Measurements from ENCODE around the gene LCA5. TPM values are rescaled to one million over a fixed set of nuclear protein-coding genes. Genes with fewer than 3 reads are reported as not detected.

Gene LCA5
- total and polyA plus RNA-seq, 8 donors, result 5.1 to 19.3 (median 14.6) TPM

- Histone ChIP-seq H3K4me1 (peaks cover 13 to 18% of the 10 kb centered on the region in 2 donors), H3K9me3 (no peaks in the 10 kb centered on the region), H3K27me3 (no peaks in the 10 kb centered on the region), H3K4me3 (no peak overlapping the region), H3K27ac (no peak overlapping the region), H3K36me3 (no peaks in the 10 kb centered on the region)
- ATAC-seq (no peak), DNase-seq (peak in 1 of 4 donors; percentile 67)
- intact Hi-C loops (cut with DNase I), result no loop called here
- no peak for TF ChIP-seq CTCF (IDR thresholded peaks at IDR 0.05)
Measured at GRCh38 chr6:79548304-79548703, 11.1 kb upstream of the LCA5 start.

GRCh38 chr6:79546186-79546585 lies 9.0 kb upstream of the LCA5 start:
- intact Hi-C loops (cut with DNase I), result no loop called here
- peak overlapping the region in 1 of 2 donors; percentile 77 for H3K27ac ChIP-seq
- no peaks in the 10 kb centered on the region for H3K9me3 ChIP-seq
- H3K4me3 ChIP-seq, result no peak overlapping the region
- H3K4me1 ChIP-seq, result peaks cover 13 to 18% of the 10 kb centered on the region in 2 donors
- no peak for ATAC-seq
- no peak for TF ChIP-seq CTCF (IDR thresholded peaks at IDR 0.05)
- no peak for DNase-seq
- H3K36me3 ChIP-seq, result no peaks in the 10 kb centered on the region
- no peaks in the 10 kb centered on the region for H3K27me3 ChIP-seq

GRCh38 chr6:79544939-79545450 lies 7.8 kb upstream of the LCA5 start:
- Histone ChIP-seq H3K27me3 (no peaks in the 10 kb centered on the region), H3K27ac (peak overlapping the region; percentile 47 to 77), H3K36me3 (no peaks in the 10 kb centered on the region), H3K9me3 (no peaks in the 10 kb centered on the region), H3K4me3 (no peak overlapping the region), H3K4me1 (peaks cover 13 to 18% of the 10 kb centered on the region in 2 donors)
- intact Hi-C loops (cut with DNase I), result no loop called here
- peak; percentile 95 for ATAC-seq
- TF ChIP-seq CTCF (IDR thresholded peaks at IDR 0.05), result peak; percentile 41 to 60
- peak; percentile 49 to 90 (median 69) for DNase-seq

GRCh38 chr6:79544299-79544927 lies 7.2 kb upstream of the LCA5 start:
- Histone ChIP-seq H3K27ac (peak overlapping the region; percentile 20 to 77), H3K4me1 (peaks cover 13 to 18% of the 10 kb centered on the region in 2 donors), H3K27me3 (no peaks in the 10 kb centered on the region), H3K36me3 (no peaks in the 10 kb centered on the region), H3K4me3 (no peak overlapping the region), H3K9me3 (no peaks in the 10 kb centered on the region)
- TF ChIP-seq CTCF (IDR thresholded peaks at IDR 0.05), result no peak
- DNase-seq (peak in 2 of 4 donors; percentile 11 to 30), ATAC-seq (no peak)
- intact Hi-C loops (cut with DNase I), result no loop called here

GRCh38 chr6:79543886-79544285 lies 6.7 kb upstream of the LCA5 start:
- peaks cover 13 to 19% of the 10 kb centered on the region in 2 donors for H3K4me1 ChIP-seq
- TF ChIP-seq CTCF (IDR thresholded peaks at IDR 0.05), result no peak
- peak overlapping the region in 1 of 2 donors; percentile 20 for H3K27ac ChIP-seq
- H3K9me3 ChIP-seq, result no peaks in the 10 kb centered on the region
- no peak for ATAC-seq
- H3K36me3 ChIP-seq, result no peaks in the 10 kb centered on the region
- no peaks in the 10 kb centered on the region for H3K27me3 ChIP-seq
- intact Hi-C loops (cut with DNase I), result no loop called here
- no peak overlapping the region for H3K4me3 ChIP-seq
- DNase-seq, result no peak

Measured in left lung (tissue), 10 donors.